ENCODE measurements around the gene VCAN. TPM values are rescaled to one million over a fixed set of nuclear protein-coding genes. Genes with fewer than 3 reads are reported as not detected.

The VCAN gene
- total RNA-seq, 1 donor from 2014 or later: 71.2 TPM

GRCh38 chr5:83440826-83441225 is 30.7 kb upstream of the VCAN start:
- intact Hi-C loops (cut with DNase I): no loop called here
- Histone ChIP-seq H3K27me3 (no peaks in the 10 kb centered on the region), H3K9me3 (no peaks in the 10 kb centered on the region), H3K27ac (no peak overlapping the region), H3K36me3 (no peaks in the 10 kb centered on the region), H3K4me1 (no peaks in the 10 kb centered on the region), H3K4me3 (no peak overlapping the region)
- no peak for DNase-seq (ENCODE audit: extremely low spot score in 2 of 2)
- no peak for TF ChIP-seq POLR2A (IDR thresholded peaks at IDR 0.05)
- no peak for TF ChIP-seq CTCF (IDR thresholded peaks at IDR 0.05)
- no peak for TF ChIP-seq POLR2AphosphoS5 (IDR thresholded peaks at IDR 0.05; ENCODE audit: insufficient read depth in 1 of 2, low read depth in 1 of 2)

GRCh38 chr5:83441747-83442146 is 29.8 kb upstream of the VCAN start:
- no peak for TF ChIP-seq POLR2AphosphoS5 (IDR thresholded peaks at IDR 0.05; ENCODE audit: insufficient read depth in 1 of 2, low read depth in 1 of 2)
- Histone ChIP-seq H3K27me3 (no peaks in the 10 kb centered on the region), H3K9me3 (no peaks in the 10 kb centered on the region), H3K4me3 (no peak overlapping the region), H3K27ac (no peak overlapping the region), H3K4me1 (no peaks in the 10 kb centered on the region), H3K36me3 (no peaks in the 10 kb centered on the region)
- no peak for DNase-seq (ENCODE audit: extremely low spot score in 2 of 2)
- intact Hi-C loops (cut with DNase I): no loop called here

DNA sequence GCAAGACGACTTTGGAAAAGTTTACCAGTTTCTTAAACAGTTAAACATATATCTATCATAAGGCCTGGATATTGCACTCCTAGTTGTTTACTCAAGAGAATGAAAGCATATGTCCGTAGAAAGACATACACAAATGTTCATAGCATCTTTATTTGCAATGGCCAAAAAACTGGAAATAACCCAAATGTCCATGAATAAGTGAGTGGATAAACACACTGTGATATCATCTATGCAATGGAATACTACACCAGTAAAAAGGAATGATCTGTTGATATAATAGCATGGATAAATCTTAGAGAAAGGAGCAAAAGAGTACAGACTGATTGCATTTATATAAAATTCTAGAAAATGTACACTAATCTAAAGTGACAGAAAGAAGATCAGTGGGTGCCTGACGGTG is 28.0 kb upstream of the VCAN start:
- no peak for DNase-seq (ENCODE audit: extremely low spot score in 2 of 2)
- H3K27ac ChIP-seq: no peak overlapping the region
- no peaks in the 10 kb centered on the region for H3K4me1 ChIP-seq
- no peaks in the 10 kb centered on the region for H3K36me3 ChIP-seq
- H3K27me3 ChIP-seq: no peaks in the 10 kb centered on the region
- H3K9me3 ChIP-seq: no peaks in the 10 kb centered on the region
- H3K4me3 ChIP-seq: no peak overlapping the region
- intact Hi-C loops (cut with DNase I): no loop called here
- TF ChIP-seq CTCF (IDR thresholded peaks at IDR 0.05) (no peak), POLR2AphosphoS5 (IDR thresholded peaks at IDR 0.05; ENCODE audit: insufficient read depth in 1 of 2, low read depth in 1 of 2) (no peak), POLR2A (IDR thresholded peaks at IDR 0.05) (no peak)

DNA sequence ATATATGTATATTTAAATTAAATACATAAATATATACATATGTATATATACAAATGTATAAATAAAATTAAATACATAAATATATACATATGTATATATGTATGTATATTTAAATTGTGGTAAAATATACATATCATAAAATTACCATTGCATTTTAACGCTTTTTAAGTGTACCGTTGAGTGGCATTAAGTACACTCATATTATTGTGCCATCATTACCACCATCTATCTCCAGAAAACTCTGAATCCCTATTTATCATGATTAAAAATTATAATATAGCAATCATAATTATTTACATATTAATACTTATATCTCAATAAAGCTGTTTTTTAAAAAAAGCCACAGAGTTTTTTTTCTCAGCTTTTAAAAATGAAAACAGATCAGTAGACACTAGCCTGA is 27.1 kb upstream of the VCAN start:
- no peaks in the 10 kb centered on the region for H3K36me3 ChIP-seq
- no peaks in the 10 kb centered on the region for H3K27me3 ChIP-seq
- no peaks in the 10 kb centered on the region for H3K9me3 ChIP-seq
- DNase-seq (ENCODE audit: extremely low spot score in 2 of 2): no peak
- intact Hi-C loops (cut with DNase I): no loop called here
- H3K4me1 ChIP-seq: no peaks in the 10 kb centered on the region
- H3K4me3 ChIP-seq: no peak overlapping the region
- no peak overlapping the region for H3K27ac ChIP-seq
- no peak for TF ChIP-seq POLR2A (IDR thresholded peaks at IDR 0.05)
- no peak for TF ChIP-seq CTCF (IDR thresholded peaks at IDR 0.05)
- TF ChIP-seq POLR2AphosphoS5 (IDR thresholded peaks at IDR 0.05; ENCODE audit: insufficient read depth in 1 of 2, low read depth in 1 of 2): no peak

DNA sequence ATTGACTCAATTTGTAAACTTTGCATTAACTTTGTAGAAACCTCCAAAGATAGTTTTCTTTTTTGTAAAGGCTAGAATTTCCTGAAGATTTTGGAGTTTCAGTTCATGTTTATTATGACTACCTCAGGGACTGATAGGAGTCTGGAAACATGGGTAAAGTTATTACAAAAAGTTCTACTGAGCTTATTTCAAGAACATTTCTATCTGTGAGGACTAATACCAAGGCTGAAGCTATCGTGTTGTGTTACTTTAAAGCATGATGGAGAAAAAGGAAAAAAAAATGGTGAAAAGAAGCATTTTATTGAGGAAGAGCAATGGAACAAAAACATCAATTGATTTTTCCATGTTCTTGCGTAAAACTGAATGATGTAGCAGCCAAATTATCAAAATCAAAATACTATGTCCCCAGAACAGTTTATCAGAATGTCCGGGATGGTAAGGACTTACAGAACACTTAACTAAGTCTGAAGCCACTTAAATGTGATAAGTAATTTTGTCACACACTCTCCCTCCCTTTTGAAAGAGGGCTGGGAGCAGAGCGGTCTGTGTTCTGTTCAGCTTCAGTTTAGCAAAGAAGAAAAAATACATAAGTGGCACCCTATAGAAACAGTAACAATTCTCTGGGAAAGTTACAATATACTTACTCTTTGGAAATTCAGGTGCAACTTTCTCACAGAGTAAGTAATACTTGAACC is 25.1 kb upstream of the VCAN start:
- no peaks in the 10 kb centered on the region for H3K9me3 ChIP-seq
- TF ChIP-seq CTCF (IDR thresholded peaks at IDR 0.05): no peak
- TF ChIP-seq POLR2A (IDR thresholded peaks at IDR 0.05): no peak
- TF ChIP-seq POLR2AphosphoS5 (IDR thresholded peaks at IDR 0.05; ENCODE audit: insufficient read depth in 1 of 2, low read depth in 1 of 2): no peak
- no peaks in the 10 kb centered on the region for H3K27me3 ChIP-seq
- no peaks in the 10 kb centered on the region for H3K4me1 ChIP-seq
- H3K4me3 ChIP-seq: no peak overlapping the region
- no peaks in the 10 kb centered on the region for H3K36me3 ChIP-seq
- no peak overlapping the region for H3K27ac ChIP-seq
- no peak for DNase-seq (ENCODE audit: extremely low spot score in 2 of 2)
- intact Hi-C loops (cut with DNase I): no loop called here
